Measurements from ENCODE around the gene TBXT.
"Not testable (repeated sequence)": the region's sequence is repeated elsewhere in the genome, so short reads cannot be mapped to it uniquely, and the experiment has no call there.

TBXT gene

DNA sequence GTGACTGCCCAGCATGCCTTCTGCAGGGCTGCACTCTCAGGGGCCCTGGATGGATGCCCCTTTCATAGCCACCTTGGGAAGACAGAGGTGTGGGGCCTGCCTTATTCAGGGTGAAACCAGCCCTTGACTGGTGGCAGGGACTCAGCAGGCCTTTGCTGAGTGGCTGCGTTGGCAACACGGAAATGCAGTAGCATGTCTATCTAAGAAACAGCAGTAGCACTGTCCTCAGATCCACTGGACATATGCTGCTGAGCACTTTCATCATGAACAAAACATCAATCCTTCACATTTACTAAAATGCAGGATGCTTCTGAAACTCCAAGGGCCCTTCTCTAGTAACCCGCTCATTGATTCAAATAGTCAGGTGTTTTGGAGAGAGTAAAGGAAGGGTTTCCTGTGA lies 4.9 kb upstream of the TBXT start:
- FAIRE-seq: no peak
- no peak for DNase-seq (ENCODE audit: low spot score)

DNA sequence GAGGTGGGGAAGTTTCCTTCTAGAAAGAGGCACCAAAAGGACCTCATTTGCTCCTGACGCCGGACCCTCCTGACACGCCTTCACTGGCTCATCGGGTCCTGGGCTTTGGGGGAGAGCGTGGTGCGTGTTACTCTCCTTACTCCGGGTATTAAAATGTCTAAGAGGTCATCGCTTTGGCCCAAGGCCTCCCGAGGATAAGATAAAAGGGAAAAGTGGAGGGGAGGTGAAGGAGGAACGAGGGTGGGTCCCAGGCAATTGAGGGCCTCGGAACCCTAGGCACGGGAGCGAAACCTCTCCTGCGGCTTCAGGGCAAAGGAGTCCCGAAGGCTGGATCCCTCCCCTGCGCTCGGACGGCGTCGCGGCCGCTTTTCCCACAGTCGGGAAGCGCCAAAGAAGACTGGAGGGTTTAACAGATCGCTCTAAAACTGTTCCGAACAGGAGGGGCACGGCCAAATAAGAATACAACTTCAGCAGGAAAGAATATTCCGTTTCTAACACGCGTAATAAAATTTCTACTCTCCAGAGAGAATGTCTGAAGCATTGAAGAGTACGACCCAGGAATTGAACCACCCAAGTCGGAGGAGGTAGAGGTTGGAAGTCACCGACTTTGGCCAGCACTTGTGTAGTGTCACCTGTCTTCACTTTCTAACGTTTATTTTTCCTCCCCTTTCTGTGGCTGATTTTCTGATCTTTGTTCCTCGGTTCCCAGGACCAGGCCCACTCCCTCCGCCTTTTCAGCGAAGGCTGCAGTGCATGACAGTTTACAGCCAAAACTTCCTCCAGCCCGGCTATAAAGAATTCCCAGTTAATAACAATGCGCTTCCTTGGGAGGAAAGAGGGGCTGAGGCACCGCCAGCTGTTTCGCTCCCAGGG lies 2.1 kb upstream of the TBXT start:
- FAIRE-seq (no peak), DNase-seq (ENCODE audit: low spot score) (no peak)

DNA sequence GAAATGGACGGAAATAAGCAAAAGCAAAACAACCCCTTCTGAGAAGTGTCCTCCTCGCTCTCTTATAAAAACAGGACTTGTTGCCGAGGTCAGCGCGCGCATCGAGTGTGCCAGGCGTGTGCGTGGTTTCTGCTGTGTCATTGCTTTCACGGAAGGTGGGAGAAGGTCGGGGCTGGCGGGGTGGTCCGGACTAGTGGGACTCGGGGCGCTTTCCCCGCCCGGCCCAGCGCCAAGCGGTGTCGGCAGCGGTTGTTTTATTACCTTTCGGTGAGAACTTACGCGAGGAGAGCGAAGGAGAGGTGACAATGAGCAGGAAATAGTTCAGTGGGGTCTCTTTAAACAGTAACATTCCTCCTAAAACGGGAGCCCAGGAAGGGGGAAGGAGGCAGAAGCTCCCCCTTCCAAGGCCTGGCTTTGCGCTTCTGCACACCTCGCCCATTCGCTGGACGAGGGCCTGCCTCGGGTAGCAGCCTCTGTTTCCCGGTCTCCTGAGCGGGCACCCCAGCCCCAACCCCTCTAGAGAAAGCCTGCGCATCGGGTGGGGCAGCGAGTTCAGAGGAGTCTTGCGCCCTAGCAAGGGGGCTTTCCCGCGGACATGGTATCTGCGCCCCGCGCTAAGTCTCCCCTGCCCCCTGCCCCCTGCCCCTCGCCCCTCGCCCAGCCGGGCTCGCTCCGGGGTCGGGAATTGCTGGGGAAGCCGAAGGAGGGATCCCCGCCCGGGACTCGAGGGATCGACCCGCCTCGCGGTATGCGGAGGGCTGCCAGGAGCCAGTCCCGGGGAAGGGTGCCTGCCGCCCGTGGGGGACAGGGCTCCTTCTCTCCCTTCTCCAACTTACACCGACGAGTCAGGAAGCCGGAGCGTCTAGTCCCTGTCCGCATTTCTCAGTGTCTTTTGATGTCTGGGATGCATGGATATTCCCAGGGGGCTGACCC lies 1.2 kb upstream of the TBXT start:
- FAIRE-seq (no peak), DNase-seq (ENCODE audit: low spot score) (no peak)

DNA sequence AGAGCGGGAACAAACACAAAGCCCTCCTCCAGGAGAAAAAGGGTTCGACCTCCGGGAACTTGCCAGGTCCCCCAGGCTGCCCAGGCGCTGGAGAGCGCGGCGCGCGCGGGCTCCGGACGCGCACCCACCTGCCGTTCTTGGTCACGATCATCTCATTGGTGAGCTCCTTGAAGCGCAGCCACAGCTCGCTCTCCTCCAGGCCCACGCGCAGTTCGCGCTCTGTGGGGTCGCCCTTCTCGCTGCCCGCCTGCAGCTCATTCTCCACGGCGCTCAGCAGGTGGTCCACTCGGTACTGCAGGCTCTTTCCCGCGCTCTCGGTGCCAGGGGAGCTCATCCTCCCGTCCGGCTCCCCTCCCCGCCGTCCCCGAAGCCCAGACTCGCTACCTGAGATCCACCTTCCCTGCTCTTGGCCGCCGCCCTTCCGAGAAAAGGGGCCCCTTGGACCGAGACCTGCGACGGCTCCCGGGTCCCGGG lies 356 bp downstream of the TBXT start:
- FAIRE-seq: no peak
- no peak for DNase-seq (ENCODE audit: low spot score)

DNA sequence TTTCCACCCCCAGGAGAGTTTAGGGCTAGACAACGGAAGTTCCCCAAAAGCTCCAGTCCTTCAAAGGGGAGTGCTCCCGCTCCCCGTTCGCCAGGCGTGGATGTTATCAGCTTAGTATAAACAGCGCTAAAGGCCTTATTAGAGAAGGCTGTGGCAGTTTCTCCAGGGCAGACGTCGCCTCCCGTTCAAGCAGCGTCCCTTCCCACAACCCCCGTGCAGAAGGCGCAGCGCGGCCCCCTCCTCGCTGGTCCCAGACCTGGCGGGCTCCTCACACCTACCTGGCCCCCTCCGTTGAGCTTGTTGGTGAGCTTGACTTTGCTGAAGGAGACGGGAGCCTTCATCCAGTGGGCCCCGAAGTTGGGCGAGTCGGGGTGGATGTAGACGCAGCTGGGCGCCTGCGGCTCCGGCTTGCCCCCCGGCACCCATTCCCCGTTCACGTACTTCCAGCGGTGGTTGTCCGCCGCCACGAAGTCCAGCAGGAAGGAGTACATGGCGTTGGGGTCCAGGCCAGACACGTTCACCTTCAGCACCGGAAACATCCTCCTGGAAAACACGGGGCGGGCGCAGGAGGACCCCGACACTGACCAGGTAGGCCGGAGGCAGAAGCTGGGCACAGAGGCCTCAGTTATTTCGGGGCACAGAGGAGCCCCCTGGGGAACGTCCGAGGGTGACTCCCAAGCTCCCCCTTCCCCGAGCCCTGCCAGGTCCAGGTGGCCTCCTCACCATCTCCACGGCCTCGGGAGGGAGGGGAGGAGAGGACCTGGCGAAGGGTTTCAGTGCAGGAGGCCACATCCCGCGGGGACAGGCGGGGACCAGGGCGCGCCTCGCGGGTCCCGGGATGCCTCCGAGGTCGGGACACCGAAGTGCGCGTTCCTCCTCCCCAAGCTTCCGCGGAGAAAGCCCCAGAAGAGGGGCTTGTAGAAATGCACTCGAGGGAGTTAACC lies 1.1 kb downstream of the TBXT start:
- FAIRE-seq (no peak), DNase-seq (ENCODE audit: low spot score) (no peak)

DNA sequence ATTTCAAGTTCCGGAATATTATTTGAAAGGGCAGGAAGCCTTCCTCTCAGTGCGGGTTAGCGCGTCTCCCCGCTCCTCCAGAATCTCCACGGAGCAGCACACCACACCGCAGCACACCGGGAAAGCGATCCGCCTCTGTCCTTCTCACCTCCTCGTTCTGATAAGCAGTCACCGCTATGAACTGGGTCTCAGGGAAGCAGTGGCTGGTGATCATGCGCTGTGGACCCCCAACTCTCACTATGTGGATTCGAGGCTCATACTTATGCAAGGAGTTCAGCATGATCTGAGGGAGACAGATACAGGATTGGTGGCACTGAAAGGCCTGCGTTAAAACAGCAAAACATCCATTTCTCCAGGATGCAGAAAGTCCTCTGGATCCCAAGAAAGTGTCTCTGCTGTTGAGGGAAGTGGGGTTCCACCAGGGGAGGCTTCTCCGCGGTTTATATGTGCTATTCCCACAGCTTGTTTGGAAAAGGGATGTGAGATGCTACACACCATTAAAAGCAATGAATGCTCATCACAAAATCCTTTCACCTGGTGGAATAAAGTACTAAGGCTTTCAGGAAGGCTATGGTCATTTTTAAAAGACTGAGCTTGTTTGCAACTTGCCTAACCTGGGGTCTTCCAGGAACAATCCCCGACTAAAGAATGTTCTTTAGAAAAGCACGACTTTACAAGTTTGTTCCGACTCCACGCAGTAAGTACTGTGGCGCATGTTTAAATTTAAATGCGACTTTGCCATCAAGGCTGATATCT lies 1.9 kb downstream of the TBXT start:
- FAIRE-seq (no peak), DNase-seq (ENCODE audit: low spot score) (no peak)

DNA sequence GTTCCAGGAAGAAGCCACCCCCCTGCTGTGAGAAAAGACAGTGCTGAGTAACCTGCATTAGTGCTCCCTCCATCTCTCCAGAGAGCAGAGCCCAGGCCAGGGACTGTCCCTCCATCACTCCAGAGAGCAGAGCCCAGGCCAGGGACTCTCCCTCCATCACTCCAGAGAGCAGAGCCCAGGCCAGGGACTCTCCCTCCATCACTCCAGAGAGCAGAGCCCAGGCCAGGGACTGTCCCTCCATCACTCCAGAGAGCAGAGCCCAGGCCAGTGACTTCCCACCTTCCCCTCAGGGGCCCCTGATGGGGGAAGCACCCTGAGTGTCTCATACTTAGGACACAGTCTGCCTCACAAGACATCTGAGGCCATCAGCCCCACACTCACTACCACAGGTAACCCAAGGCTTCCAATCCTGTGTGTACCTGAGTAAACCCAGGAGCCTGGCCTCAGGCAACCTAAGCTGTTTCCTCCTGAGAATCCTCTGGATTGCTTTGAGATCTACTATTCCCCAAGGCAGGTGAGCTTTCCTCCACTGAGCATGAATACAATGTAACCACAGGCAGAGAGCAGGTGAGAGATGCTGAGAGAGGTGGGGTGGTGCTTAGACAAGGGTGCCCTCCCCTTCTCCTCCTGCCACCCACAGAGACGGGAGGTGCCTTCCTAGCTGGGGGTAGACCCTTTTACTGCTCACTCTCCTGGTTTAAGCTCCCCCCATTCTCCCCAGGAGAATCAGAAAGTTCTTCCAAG lies 4.9 kb downstream of the TBXT start:
- DNase-seq (ENCODE audit: low spot score) (no peak), FAIRE-seq (no peak)

DNA sequence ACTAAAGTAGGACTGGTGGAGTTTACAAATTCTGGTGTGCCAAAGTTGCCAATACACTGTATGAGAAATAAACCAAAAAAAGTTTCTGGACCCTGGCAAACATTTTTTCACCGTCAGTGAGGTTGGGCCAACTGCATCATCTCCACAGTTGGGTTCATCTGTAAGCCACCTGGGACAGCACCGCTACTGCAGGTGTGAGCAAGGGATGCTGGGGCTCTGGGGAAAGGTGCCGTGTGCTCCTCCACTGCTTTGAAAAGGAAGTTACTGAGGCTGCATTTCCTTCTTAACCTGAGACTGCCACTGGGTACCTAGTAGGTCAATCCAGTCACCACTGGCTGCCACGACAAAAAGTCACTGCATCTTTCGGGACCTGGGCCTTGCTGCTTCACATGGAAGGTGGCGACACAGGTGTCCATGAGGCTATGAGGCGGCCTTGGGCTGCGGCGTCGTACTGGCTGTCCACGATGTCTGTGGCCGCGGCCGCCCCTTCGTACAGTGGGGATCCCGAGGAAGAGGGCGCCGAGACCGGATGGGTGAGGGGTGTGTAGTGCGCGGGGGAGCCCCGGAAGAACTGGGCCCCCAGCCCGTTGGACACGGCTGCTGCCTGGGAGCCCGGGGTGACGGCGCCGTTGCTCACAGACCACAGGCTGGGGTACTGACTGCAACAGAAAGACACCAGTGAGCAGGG lies 9.6 kb downstream of the TBXT start:
- DNase-seq (ENCODE audit: low spot score): no peak
- FAIRE-seq: no peak

DNA sequence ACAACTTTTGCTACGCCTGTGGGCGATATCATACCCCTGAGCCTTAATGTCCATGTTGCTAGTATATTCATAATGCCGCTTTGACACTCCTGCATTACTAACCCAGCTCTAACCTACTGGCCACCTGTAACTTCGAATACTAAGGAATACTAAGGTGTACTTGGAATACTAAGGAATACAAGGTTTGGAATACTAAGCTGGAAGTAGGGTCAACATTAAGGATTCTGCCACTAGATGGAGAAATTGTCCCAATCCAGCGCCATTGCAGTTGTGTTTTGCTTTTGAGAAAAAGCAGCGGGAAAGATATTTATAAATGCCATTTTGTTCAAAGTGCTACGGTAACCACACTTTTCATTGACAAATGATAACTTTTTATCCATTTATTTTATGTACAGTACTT lies 10.7 kb downstream of the TBXT start:
- FAIRE-seq: no peak
- no peak for DNase-seq (ENCODE audit: low spot score)

DNA sequence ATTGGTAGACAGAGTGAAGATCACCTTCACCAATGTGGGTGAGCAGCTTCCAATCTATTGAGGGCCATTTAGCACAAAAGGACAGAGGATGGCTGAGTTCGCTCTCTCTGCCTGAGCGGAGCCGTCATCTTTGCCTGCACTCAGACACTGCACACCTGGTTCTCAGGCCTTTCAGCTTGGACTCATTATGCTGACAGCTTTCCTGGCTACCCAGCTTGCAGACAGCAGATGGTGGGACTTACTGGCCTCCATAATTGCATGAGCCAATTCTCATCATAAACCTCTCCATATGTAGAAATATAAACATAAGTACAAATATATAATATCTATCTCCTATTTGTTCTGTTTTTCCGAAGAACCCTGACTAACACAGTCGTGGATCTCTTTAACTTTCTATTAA lies 13.7 kb downstream of the TBXT start:
- DNase-seq (ENCODE audit: low spot score) (no peak), FAIRE-seq (no peak)

DNA sequence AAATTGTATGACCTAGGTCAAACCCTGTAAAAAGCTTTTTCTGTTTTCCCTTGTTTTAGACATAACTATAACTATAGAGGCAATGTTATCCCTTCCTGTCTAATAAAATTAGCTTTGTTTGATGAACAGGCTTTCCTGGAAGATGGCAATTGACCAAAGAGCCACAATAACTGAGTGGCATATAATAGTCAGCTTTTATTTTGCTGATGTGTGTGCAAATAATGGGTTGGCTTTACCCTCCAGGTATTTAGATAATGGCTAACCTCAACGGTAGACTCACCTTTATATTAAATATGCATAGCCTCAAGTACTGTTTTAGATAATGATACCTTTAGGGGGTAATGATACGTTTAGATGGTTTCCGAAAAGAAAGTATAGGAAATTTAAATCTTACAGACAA lies 15.0 kb downstream of the TBXT start:
- DNase-seq (ENCODE audit: low spot score) (no peak), FAIRE-seq (no peak)

DNA sequence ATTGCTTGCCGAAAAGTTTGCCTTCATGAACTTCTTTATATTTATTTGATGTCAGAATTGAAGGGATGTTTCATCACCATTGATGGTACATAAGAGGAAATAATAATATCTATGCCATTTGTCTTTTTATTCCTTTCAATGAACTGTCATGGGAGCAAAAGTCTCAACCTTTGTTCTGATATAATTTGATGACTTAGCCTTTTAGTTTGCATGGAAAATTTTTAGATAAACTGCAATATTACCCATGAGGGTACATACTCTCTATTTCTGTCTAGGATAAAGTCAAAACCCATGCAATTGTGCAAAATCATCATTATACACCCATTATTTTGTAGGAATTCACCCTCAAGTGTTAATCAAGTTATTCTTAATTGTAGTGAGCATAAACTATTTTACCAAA lies 15.9 kb downstream of the TBXT start:
- DNase-seq (ENCODE audit: low spot score): no peak
- FAIRE-seq: no peak

DNA sequence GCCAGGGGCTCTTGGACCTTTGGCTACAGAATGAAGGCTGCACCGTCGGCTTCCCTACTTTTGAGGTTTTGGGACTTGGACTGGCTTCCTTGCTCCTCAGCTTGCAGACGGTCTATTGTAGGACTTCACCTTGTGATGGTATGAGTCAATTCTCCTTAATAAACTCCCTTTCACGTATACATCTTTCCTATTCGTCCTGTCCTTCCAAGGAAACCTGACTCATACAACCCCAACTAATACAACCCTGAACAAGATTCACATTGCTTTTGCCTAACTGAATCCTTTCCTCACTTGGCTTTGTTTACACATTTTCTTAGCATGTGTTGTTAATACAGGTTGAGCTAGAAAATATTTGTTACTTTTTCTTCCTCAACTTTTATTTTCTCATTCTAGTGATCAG lies 21.9 kb downstream of the TBXT start:
- no peak for DNase-seq (ENCODE audit: low spot score)
- no peak for FAIRE-seq

DNA sequence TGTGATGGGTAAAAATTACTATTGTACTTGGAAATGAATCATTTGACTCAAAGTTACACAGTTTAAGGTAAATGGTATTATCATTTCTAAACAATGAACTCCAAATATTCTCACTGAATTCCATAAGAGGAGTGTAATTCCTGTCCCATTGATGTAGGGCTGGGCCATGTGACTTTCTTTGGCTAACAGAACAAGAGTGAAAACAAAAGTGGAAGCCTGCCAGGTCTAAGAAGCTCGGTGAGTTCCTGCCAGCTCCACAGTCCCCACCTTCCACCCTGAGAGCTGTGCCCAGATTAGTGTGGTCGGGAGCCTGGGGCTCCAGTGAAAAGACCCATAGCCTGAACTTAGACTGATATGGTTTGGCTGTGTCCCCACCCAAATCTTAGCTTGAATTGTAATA lies 24.6 kb downstream of the TBXT start:
- FAIRE-seq (no peak), DNase-seq (ENCODE audit: low spot score) (no peak)

DNA sequence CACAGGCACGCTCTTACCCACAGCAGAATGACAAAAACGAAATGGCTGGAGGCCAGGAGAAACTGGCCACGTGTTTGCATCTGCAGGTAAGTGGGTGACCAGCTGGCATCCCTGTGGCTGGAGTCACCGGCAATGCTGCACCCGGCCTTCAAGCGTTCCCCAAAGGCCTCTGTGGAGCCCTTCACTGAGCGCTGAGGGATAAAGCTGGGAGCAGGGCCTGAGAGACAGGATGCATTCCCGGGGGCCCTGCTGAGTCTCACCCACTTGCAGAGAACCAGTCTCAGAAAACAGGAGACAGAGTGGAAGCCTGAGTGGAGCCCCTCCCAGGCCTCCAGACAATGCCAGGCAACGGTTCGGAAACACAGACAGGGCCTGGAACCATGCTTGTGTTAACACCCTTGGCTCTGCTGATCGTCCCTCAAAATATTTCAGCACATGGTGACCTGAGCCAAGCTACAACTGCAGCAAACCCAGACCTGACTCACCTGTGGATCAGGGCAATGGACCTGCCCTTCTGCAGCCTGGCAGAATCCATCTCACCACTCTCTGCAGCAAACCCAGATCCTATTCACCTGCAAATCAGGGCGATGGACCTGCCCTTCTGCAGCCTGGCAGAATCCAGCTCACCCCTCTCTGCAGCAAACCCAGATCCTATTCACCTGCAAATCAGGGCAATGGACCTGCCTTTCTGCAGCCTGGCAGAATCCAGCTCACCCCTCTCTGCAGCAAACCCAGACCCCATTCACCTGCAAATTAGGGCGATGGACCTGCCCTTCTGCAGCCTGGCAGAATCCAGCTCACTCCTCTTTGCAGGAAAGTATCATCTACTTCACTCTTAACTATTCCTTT lies 39.8 kb downstream of the TBXT start:
- DNase-seq (ENCODE audit: low spot score) (no peak), FAIRE-seq (no peak)

DNA sequence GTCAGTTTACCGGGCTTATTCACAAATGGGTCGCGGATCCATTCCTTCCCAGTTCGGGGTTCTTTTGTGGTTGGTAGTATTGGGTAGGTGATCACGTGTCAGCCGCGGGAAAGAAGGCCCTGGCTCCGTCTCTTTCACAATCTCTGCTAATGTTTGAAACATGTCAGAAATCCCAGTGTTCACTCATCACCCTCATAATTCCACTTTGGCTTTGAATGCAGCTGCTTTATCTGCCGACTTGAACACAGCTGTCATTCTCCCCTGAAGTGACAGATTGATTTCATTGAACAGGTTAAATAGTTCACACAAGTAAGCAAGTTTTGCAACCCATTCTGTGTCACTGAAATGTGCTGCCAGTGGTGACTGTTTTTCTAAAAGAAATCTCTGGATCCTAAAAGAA lies 44.5 kb downstream of the TBXT start:
- DNase-seq (ENCODE audit: low spot score); FAIRE-seq: not testable (repeated sequence)

DNA sequence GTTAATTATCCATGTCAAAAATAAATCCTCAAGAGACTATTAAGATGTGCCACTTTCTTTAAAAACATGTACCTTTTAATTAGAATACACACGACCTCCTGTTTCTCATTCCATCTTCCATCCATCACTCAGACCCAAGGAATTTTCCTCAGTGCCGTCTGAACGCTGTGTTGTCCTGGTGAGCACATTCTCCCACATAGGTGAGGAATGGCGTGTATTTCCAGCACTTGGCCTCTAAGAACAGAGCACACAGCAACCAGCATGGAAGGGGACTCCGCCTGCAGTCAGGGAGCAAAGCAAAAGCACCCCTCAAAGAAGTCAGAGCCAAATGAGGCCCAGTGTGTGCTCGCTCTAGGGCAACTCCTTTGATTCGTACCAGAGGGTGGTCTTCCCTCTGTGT lies 45.9 kb downstream of the TBXT start:
- FAIRE-seq: no peak

More for the DNA sequence above, 45.9 kb downstream of the TBXT start:
- no peak for DNase-seq (ENCODE audit: low spot score)
